Panc1 (cell line): ENCODE results near the gene CNBD2. TPM values are rescaled to one million over a fixed set of nuclear protein-coding genes. Genes with fewer than 3 reads are reported as not detected.
"Not testable (repeated sequence)": the region's sequence is repeated elsewhere in the genome, so short reads cannot be mapped to it uniquely, and the experiment has no call there.

Experiments
- ATAC-seq: fragments of 200-7000 bp; cut with Tn5 transposase; 2 replicates; pipeline ENCODE4 v1.9.1; 2020; ENCODE audit warnings: mild to moderate bottlenecking, moderate library complexity
- BruUV-seq: library from RNA; stranded (reverse); fragments of 400-500 nt; replicated peaks from 2 replicates; lab custom pipeline; 2021; lab: Mats Ljungman, UMichigan
- CTCF ChIA-PET: fragments of 300-600 bp; sonication (Branson Sonifier 250); formaldehyde crosslinking; loops from one replicate; lab custom pipeline; 2022; ENCODE audit warnings: antibody characterized with exemption; lab: Charles Lee
- POLR2A ChIA-PET: fragments of 300-600 bp; sonication (Branson Sonifier 250); formaldehyde crosslinking; loops from one replicate; lab custom pipeline; 2022; ENCODE audit warnings: antibody characterized with exemption; lab: Charles Lee
- DNase-seq: peaks from one replicate; pipeline ENCODE4 v3.0.0-alpha.2; 2010; ENCODE audit warnings: low read depth, low spot score
- H3K27ac ChIP-seq: 2 replicates; pipeline ENCODE4 v1.5.1; 2011; ENCODE audit warnings: mild to moderate bottlenecking, low read length, inconsistent platforms
- H3K27me3 ChIP-seq: fragments of 200-500 bp; sonication (Bioruptor generic); 2 replicates; pipeline ENCODE4 v1.6.0; 2014; ENCODE audit warnings: low read length, inconsistent platforms; ENCODE audit not compliant: control insufficient read depth, insufficient read depth
- H3K36me3 ChIP-seq: fragments of 200-500 bp; sonication (Bioruptor generic); 2 replicates; pipeline ENCODE4 v1.5.1; 2014; ENCODE audit warnings: inconsistent platforms, mild to moderate bottlenecking, low read length, moderate library complexity; ENCODE audit not compliant: control insufficient read depth, insufficient read depth
- H3K4me1 ChIP-seq: 2 replicates; pipeline ENCODE4 v1.5.1; 2011; ENCODE audit warnings: inconsistent platforms, mild to moderate bottlenecking, low read length, moderate library complexity; ENCODE audit not compliant: control insufficient read depth, insufficient read depth
- H3K4me3 ChIP-seq, 2 experiments: 2 replicates each; pipeline ENCODE4 v1.5.1; 2011 to 2012; ENCODE audit warnings: low read depth in 2 of 2, low read length in 2 of 2, mild to moderate bottlenecking in 2 of 2, inconsistent platforms in 1 of 2, moderate library complexity in 1 of 2
- H3K9me3 ChIP-seq: fragments of 200-500 bp; sonication (Bioruptor generic); 2 replicates; pipeline ENCODE4 v1.5.1; 2014; ENCODE audit warnings: low read depth, mild to moderate bottlenecking, inconsistent platforms, low read length, moderate library complexity; ENCODE audit not compliant: control insufficient read depth, insufficient read depth
- POLR2AphosphoS5 ChIP-seq: IDR thresholded peaks from 2 replicates; pipeline ENCODE4 v1.6.1; 2012; ENCODE audit warnings: mild to moderate bottlenecking, low read depth, low read length, moderate library complexity
- SIN3A ChIP-seq: IDR thresholded peaks from 2 replicates; pipeline ENCODE4 v1.6.1; 2012; ENCODE audit warnings: low read depth, mild to moderate bottlenecking, low read length, moderate library complexity, borderline replicate concordance; ENCODE audit not compliant: insufficient read depth
- TCF7L2 ChIP-seq: IDR thresholded peaks from 2 replicates; pipeline ENCODE4 v1.6.1; 2011; ENCODE audit warnings: mild to moderate bottlenecking, low read depth, low read length, inconsistent platforms
- in situ Hi-C: cut with HindIII; loops from 2 replicates; pipeline ENCODE4 v1.10.0; 2016; ENCODE audit warnings: low sequenced_read_pairs, low pct_unique_long_range_greater_than_20kb
- intact Hi-C: fragments of 100-400 bp; cut with micrococcal nuclease; formaldehyde crosslinking; loops from one replicate; pipeline ENCODE4 v1.10.0; 2022; ENCODE audit not compliant: unreplicated experiment
- total RNA-seq: library from RNA; stranded (reverse); gene quantifications from one replicate; pipeline ENCODE4 v1.2.1, GENCODE V29; 2021; ENCODE audit not compliant: unreplicated experiment
- TF ChIP-seq, protein P1 (sequence below), 2 experiments: IDR thresholded peaks; 2 replicates each; pipeline ENCODE4 v1.6.1; 2011 to 2012; ENCODE audit warnings: low read depth in 2 of 2, control low read depth in 1 of 2, low read length in 1 of 2, mild to moderate bottlenecking in 1 of 2, moderate library complexity in 1 of 2; ENCODE audit not compliant: insufficient read depth in 1 of 2
- TF ChIP-seq, protein P2 (sequence below): fragments of 450-650 bp; IDR thresholded peaks from 2 replicates; pipeline ENCODE4 v1.5.1; 2017; ENCODE audit warnings: mild to moderate bottlenecking

The CNBD2 gene
- total RNA-seq, 1 experiment from 2014 or later: 3.7 TPM

DNA sequence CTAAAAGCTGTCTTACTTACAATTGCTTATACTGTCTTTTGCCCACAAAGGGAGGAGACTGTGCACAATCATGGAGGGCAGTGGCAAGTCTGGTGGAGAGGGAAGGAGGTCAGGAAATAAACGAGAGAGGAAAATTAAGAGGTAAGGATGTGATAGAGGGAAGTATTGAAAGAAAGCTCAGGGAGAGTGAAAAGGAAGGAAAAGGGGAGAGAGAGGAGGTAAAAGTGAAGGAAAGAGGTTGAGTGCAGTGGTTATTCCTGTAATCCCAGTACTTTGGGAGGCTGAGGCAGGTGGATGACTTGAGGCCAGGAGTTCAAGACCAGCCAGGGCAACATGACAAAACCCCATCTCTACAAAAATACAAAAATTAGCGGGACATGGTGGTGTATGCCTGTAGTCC is 103.5 kb downstream of the CNBD2 start:
- Histone ChIP-seq H3K4me3 (no peak overlapping the region), H3K4me1 (no peaks in the 10 kb centered on the region), H3K27ac (no peak overlapping the region), H3K9me3 (no peaks in the 10 kb centered on the region), H3K27me3 (no peaks in the 10 kb centered on the region; the same call in 1 of the 2 replicates), H3K36me3 (no peaks in the 10 kb centered on the region)
- no peak for ATAC-seq
- ChIA-PET POLR2A (no interaction called here), CTCF (no interaction called here)
- intact Hi-C loops: no loop called here
- TF ChIP-seq SIN3A (no peak), POLR2AphosphoS5 (no peak), TCF7L2 (no peak)
- TF ChIP-seq, protein P1, sequence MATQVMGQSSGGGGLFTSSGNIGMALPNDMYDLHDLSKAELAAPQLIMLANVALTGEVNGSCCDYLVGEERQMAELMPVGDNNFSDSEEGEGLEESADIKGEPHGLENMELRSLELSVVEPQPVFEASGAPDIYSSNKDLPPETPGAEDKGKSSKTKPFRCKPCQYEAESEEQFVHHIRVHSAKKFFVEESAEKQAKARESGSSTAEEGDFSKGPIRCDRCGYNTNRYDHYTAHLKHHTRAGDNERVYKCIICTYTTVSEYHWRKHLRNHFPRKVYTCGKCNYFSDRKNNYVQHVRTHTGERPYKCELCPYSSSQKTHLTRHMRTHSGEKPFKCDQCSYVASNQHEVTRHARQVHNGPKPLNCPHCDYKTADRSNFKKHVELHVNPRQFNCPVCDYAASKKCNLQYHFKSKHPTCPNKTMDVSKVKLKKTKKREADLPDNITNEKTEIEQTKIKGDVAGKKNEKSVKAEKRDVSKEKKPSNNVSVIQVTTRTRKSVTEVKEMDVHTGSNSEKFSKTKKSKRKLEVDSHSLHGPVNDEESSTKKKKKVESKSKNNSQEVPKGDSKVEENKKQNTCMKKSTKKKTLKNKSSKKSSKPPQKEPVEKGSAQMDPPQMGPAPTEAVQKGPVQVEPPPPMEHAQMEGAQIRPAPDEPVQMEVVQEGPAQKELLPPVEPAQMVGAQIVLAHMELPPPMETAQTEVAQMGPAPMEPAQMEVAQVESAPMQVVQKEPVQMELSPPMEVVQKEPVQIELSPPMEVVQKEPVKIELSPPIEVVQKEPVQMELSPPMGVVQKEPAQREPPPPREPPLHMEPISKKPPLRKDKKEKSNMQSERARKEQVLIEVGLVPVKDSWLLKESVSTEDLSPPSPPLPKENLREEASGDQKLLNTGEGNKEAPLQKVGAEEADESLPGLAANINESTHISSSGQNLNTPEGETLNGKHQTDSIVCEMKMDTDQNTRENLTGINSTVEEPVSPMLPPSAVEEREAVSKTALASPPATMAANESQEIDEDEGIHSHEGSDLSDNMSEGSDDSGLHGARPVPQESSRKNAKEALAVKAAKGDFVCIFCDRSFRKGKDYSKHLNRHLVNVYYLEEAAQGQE (IDR thresholded peaks at IDR 0.05; ENCODE audit: insufficient read depth in 1 of 2, low read depth in 2 of 2, low read length in 1 of 2): no peak
- TF ChIP-seq, protein P2, sequence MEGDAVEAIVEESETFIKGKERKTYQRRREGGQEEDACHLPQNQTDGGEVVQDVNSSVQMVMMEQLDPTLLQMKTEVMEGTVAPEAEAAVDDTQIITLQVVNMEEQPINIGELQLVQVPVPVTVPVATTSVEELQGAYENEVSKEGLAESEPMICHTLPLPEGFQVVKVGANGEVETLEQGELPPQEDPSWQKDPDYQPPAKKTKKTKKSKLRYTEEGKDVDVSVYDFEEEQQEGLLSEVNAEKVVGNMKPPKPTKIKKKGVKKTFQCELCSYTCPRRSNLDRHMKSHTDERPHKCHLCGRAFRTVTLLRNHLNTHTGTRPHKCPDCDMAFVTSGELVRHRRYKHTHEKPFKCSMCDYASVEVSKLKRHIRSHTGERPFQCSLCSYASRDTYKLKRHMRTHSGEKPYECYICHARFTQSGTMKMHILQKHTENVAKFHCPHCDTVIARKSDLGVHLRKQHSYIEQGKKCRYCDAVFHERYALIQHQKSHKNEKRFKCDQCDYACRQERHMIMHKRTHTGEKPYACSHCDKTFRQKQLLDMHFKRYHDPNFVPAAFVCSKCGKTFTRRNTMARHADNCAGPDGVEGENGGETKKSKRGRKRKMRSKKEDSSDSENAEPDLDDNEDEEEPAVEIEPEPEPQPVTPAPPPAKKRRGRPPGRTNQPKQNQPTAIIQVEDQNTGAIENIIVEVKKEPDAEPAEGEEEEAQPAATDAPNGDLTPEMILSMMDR: no peak
- no TSS peak for BruUV-seq
- in situ Hi-C loops: no loop called here
- no peak for DNase-seq

- no peaks in the 10 kb centered on the region for H3K4me1 ChIP-seq
- no peaks in the 10 kb centered on the region; the same call in 1 of the 2 replicates for H3K27me3 ChIP-seq
- POLR2A ChIA-PET: no interaction called here
- intact Hi-C loops: no loop called here
- no peak overlapping the region for H3K27ac ChIP-seq
- in situ Hi-C loops: no loop called here
- CTCF ChIA-PET: interaction anchor here (1.5 kb wide), 1 partner anchor 11 kb away, joined by 3 read pairs; no protein-coding TSS in a partner anchor
- no peak for TF ChIP-seq TCF7L2
- ATAC-seq (no peak), DNase-seq (no peak)
- no TSS peak for BruUV-seq
- H3K9me3 ChIP-seq: no peaks in the 10 kb centered on the region
- no peak overlapping the region for H3K4me3 ChIP-seq
- H3K36me3 ChIP-seq: no peaks in the 10 kb centered on the region
Observed at GRCh38 chr20:36074983-36075382, 106.6 kb downstream of the CNBD2 start.

GRCh38 chr20:36077762-36078161 is 109.4 kb downstream of the CNBD2 start:
- H3K4me3 ChIP-seq, H3K36me3 ChIP-seq, H3K4me1 ChIP-seq, intact Hi-C loops, H3K9me3 ChIP-seq, in situ Hi-C loops, ATAC-seq, H3K27ac ChIP-seq, H3K27me3 ChIP-seq, BruUV-seq, DNase-seq: not testable (repeated sequence)
- CTCF ChIA-PET: interaction anchor here (0.5 kb wide), 1 partner anchor 11 kb away, joined by 5 read pairs; no protein-coding TSS in a partner anchor
- POLR2A ChIA-PET: interaction anchor here (0.7 kb wide), 1 partner anchor 42 kb away, joined by 3 read pairs; no protein-coding TSS in a partner anchor
